GM21390 (cell line): ENCODE data around the gene CS.
A peak's percentile ranks its signal among the peaks of the same experiment; 100 is the strongest.
"Not testable (repeated sequence)": the region's sequence is repeated elsewhere in the genome, so short reads cannot be mapped to it uniquely, and the experiment has no call there.

ENCODE experiments used
- ATAC-seq: cut with Tn5 transposase; IDR thresholded peaks from one replicate; pipeline ENCODE4 v1.9.1; 2021; ENCODE audit not compliant: unreplicated experiment

CS gene

DNA sequence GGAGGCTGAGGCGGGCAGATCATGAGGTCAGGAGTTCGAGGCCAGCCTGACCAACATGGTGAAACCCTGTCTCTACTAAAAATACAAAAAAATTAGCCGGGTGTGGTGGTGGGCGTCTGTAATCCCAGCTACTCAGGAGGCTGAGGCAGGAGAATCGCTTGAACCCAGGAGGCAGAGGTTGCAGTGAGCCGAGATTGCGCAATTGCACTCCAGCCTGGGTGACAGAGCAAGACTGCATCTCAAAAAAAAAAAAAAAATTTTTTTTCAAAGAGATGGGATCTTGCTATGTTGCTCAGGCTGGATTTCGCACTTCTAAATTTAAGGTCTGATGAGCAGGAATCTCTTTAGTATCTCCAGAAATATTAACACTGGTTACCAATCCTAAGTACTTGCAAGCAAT is 21.5 kb upstream of the CS start:
- not testable (repeated sequence) for ATAC-seq

DNA sequence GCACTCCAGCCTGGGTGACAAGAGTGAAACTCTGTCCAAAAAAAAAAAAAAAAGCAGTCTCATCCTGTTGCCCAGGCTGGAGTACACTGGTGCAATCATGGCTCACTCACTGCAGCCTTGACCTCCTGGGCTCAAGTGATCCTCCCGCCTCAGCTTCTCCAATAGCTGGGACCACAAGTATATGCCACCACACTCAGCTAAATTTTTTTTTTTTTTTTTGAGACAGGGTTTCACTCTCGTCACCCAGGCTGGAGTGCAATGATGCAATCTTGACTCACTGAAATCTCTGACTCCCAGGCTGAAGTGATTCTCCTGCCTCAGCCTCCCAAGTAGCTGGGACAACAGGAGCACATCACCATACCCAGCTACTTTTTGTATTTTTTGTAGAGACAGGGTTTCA is 20.9 kb upstream of the CS start:
- no peak for ATAC-seq

DNA sequence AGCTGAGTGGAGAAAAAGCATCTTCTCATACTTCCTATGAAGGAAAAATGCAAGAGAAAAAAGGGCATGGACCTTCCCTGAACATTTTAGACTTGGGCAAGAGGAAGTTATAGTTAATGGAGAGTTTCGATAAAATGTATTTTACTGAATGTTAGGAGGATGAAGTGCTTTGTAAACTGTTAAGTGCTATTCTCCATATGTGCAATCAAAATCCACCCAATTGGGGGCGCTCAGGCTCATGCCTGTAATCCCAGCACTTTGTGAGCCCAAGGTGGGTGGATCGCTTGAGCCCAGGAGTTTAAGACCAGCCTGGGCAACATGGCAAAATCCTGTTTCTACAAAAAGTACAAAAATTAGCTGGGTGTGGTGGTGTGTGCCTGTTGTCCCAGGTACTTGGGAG is 17.5 kb upstream of the CS start:
- ATAC-seq, result no peak

DNA sequence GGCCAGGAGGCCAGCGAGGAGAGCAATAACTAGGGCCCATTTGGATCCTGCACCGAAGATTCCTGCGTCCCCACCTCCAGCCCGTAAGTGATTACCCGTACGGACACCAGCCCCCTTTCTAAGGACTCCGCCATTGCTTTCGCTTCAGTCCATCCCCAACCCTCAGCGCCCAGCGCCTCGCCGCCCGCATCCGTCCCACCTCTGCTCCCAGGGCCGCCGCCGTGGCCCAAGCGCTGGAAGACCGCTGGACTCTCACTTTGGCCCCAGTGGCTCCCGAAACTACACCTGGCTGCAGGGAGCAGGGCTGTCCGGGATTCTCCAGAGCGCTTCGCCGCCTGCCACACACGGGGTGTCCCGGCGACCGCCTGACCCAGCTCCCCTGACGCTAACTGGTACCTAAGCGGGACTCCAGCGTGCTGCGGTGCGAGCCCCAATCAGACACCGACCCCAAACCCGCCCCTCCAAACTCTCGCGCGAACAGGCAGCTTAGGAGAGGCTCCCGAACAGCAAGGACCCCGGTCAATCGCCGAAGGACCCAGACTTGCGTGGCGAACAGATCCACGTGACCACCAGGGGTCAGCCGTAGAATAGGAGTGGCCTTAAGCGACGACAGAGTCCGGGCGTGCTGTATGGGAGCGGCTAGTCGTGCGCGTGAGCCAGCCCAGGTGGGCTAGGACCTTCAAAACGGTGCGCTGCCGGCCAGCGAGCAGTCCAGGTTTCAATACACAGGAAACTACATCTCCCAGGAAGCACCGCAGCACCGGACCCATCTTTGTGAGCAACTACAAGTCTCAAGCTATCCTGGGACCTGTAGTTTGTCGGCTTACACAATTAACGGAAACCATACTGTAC is 15.7 kb upstream of the CS start, which contains the start of gene CNPY2:
Gene CNPY2, minus strand, starts transcription at position 367 of the 852 bp plus-strand sequence. CDS start 771 bp downstream, outside the sequence.
- peak; percentile 94 for ATAC-seq

DNA sequence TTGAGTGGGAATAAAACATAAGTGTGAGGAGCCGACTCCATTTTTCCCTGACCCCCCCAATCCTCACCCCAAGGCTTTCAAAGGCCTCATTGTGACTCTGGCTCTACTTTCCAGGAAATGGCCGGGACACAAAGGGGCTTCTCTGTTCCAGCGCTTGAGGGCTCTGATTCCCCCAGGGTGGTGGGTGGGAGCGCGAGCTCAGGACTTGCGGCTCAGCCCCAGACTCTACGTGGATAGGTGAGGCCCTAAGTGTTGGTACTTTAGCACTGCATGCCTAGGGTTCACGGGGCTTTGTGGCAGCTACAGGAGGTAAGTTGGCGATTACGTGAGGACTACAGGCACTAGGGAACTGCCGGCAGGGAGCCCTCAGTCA is 15.1 kb upstream of the CS start:
- no peak for ATAC-seq

DNA sequence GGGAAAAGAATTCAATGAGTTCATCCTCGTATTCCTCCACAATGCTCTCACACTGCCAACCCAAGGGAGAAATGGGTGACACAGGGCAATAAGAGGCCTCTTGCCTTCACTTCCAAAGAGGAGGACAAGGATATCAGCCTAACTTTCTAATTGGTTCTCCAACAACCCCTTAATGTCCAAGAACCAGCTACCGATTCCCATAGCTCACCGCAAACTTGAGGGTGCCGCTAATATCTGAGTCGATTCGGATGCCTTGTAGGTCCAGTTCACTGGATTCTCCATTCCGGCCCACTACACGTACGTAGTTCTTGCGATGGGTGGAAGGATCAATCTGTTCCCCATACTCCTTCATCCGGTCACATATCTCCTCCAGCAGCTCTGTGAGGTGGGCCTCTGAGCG is 10.9 kb upstream of the CS start:
- ATAC-seq, result no peak

DNA sequence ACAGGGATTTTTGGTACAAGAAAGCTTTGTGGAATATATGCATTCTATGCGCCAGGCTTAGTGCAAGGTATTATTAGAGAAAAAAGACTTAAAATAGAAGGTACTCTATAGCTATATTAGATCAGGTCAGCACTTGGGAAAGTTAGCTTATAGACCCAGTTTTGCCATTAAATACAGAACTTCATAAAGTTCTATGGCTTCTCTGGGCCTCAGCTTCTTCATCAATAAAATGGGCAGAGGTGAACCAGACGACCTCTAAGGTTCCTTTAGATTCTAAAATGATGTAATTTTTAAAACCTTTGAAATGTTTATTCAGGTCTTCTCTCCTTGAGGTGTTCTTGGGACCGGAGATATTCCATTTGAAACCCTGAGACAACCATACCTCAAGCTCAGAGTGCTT is 8.6 kb upstream of the CS start:
- no peak for ATAC-seq

DNA sequence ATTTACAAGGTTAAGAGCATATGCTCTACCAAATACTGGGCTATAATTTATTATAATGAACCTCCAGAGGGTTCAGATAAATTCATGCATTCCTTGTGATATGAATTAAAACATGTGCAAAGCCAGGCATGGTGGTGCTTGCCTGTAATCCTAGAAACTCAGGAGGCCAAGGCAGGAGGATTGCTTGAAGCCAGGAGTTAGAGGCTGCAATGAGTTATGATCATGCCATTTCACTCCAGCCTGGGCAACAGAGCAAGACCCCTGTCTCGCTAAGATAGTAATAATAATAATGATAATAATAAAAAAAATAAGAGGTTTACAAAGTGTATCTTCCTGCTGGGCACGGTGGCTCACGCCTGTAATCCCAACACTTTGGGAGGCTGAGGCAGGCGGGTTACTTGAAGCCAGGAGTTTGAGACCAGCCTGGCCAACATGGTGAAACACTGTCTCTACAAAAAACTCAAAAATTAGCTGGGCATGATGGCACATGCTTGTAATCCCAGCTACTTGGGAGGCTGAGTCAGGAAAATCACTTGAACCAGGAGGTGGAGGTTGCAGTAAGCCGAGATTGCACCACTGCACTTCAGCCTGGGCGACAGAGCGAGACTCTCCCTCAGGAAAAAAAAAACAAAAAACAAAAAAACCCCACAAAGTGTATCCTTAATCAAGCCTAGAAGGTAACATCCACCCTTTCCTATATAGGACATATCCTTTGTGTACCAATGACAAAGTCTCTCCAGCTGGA is 7.3 kb upstream of the CS start:
- ATAC-seq, result no peak

DNA sequence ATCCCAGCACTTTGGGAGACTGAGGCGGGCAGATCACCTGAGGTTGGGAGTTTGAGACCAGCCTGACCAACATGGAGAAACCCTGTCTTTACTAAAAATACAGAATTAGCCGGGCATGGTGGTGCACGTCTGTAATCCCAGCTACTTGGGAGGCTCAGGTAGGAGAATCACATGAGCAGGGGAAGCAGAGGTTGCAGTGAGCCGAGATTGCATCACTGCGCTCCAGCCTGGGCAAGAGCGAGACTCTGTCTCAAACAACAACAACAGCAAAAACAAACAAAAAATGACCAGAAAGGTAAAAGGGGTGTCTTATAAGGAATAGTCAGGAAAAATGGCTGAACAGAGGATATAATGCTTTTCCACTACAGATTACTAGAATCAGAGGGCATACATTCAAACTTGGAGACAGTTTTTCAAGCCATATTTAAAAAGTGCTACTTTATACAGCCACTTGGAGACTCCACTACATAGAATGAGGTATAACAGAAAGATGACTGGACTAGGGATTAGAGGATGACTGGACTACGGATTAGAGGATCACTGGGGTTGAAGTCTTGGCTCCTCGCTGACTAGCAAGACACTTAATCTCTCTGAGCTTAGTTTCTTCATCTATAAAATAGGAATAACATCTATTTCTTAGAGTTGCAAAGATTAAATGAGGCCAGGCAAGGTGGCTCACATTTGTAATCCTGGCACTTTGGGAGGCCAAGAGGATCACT is 4.9 kb upstream of the CS start:
- no peak for ATAC-seq

DNA sequence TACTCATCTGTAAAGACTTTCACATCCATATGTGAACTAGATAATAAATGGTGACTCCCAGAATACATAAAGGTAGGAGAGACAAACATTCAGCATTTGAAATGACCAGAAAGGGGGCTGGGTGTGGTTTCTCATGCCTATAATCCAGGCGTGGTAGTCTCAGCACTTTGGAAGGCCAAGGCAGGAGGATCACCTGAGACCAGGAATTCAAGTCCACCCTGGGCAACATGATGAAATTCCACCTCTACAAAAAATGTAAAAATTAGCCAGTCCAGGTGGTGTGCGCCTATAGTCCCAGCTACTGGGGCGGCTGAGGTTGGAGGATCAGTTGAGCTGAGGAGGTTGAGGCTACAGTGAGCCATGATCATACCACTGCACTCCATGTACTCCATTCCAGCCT is 4.1 kb upstream of the CS start:
- ATAC-seq, result no peak

DNA sequence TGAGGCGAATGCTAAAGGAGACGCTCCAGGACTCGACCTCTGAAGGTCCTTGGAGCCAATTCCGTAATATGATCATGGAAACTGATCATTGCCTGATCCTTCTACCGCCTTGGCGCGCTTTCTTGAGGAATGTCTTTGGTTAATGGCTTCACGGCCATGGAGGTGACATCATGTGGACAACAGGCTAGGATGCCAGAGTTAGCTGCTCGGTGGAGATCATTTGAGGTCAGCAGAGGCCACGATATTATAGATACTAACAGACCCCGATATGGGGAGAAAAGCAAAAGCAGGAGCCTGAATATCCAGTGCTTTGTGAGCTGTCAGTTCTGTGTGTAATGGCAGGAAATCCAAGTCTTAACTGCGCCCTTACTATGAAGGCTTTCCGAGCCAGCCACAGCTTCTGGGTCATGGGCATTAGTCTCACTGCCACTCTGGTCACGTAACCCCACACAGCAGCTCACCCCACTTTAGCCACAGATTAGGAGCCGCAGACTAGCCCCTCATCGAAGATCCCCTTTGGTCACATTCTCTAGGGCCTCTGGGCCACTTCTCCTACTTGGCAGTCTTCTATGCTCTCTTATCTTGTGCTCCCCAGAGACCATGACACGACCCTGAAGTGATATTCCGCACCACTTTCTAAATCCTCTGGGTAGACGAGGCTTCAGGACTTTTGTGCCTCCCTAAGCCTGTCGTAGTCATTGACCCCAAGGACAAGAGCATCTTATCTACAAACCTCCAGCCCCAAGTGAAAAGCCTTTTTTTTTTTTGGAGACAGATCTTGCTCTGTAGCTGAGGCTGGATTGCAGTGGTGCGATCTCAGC is 724 bp upstream of the CS start:
- ATAC-seq, result no peak

DNA sequence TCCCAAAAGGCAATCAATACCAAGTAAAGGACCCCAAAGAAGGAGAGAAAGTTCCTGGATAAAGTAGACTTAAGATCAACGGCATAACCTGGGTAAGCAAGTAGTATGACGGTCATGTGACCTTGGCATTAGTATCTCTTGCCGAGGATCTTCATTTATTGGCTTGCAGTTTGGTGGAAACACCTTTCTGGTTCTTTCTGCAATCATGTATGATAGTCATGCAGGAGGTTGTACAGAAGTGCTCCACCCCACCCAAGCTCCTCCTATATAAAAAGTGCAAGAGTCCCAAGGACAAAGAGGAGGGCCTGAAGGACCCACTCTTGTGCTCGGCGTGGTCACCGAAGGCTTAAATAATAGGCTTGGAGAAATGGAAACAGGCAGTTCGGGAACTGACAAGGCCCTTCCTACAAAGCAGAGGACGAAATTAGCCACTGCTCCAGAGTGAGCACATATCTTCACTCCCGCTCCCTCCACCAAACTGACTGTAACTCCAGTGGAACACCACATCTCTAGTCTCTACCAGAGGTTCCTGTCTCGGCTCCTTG is 750 bp downstream of the CS start:
- no peak for ATAC-seq

DNA sequence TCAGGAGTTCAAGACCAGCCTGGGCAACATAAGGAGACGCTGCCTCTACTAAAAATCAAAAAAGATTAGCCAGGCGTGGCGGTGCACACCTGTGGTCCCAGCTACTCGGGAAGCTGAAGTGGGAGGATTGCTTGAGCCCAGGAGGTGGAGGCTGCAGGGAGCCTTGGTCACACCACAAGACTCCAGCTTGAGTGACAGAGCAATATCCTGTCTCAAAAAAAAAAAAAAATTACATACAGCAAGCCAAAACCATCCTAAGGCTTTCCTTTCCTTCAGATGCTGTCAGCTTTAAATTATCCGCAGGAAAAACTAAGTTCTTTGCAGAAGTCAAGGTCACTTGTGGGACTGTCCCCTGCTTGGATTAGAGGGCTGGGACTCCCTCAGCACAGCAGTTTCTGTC is 1.3 kb downstream of the CS start:
- ATAC-seq, result no peak

DNA sequence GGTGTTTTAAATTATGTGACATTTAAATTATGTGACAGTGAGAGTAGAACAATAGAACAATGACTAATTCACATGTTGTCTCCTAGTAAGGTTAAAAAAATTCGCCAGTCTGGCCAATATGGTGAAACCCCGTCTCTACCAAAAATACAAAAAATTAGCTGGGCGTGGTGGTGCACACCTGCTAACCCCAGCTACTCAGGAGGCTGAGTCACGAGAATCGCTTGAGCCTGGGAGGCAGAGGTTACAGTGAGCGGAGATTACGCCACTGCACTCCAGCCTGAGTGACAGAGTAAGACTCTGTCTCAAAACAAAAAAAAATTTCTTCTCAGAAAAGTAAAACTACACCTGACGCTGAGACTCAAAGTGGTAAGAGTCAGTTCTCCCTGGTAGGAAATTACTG is 2.7 kb downstream of the CS start:
- ATAC-seq, result no peak

DNA sequence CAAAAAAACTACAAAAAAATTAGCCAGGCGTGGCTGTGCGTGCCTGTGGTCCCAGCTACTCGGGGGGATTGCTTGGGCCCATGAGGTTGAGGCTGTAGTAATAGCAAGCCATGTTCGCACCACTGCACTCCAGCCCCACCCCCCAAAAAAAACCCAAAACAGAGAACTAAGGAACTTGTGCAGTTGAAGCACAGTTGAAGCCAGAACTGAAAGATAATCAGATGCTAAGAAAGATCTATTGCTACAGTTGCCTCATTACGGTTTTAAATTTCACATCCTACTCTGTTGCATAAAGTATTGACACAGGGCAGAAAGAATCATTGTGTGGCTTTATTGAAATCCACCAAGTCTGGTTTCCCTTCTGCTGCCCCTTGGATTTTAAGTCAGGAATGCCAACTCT is 3.8 kb downstream of the CS start:
- ATAC-seq, result no peak

DNA sequence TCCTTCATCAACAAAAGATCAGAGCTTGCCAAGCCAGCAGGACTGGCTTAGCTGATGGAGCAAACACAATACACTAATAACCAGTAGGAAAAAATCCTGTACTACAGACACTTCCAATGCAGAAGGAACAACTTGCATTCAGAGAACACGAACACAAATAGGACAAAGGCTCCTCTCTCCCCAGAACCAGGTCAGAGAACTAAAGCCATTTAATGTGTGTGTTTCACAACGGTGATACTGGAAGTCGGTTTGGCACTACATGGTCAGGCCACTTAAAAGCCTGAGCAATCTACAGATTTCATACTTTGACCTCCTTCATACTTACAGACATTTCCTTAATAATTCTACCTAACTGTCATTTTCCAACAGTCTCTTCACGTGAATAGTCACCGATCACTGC is 6.3 kb downstream of the CS start:
- ATAC-seq, result no peak

DNA sequence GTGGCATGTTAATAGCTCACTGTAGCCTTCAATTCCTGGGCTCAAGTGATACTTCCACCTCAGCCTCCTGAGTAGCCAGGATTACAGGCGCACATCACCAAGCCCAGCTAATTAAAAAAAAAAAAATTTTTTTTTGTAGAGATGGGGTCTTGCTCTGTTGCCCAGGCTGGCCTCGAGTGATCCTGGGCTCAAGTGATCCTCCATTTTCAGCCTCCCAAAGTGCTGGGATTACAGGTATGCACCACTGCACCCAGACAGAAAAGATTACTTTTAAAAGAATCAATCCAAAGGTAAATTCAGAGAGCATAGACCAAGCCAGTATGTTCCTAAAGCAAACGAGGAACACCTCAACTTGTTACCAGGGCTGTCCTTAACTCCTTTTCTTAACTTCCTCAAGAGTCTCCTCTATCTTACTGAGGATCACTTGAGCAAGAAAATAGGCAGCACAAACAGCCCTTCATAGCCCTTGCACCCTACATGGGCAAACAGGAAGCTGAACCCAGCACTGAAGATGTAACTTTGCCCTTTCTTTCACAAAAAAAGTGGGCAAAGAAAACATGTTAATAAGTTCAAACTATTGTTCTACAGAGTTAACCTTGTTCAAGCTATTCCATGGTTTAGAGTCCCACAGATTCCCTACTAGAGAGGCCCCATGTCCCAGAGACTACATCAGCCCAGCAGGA is 11.3 kb downstream of the CS start:
- ATAC-seq, result no peak

DNA sequence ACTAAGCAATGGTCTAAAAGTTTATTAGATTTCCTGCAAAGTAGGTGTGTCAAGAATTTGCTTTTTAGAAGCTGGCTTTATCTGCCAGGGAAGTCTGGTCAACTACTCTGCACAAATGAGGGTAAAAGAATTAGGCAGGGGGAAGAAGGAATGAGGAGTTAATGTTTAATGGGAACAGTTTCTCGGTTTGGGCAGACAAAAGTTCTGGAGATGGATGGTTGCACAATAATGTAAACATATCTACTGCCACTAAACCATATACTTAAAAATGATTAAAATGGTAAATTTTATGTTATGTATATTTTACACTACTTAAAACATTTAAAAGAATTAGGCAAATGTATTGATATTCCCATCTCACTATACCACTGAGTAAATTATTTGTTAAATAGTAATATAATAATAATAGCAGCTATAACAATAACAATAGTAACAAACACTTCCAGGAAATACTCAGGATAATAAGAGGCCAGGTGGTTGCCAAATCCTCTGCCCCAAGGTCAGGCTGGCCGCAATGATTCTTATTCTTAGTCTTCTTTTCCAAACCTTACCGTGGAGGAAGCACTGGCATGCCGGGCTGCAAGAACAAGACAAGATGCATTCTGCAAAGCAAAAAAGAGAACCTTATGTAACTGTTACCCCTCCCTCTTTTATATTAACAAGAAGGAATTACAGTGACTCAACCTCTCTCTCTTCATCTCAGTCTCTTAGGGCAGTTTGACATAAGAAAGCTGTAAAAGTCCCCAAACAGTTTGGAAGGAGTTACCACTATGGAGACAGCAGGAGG is 13.9 kb downstream of the CS start:
- no peak for ATAC-seq

DNA sequence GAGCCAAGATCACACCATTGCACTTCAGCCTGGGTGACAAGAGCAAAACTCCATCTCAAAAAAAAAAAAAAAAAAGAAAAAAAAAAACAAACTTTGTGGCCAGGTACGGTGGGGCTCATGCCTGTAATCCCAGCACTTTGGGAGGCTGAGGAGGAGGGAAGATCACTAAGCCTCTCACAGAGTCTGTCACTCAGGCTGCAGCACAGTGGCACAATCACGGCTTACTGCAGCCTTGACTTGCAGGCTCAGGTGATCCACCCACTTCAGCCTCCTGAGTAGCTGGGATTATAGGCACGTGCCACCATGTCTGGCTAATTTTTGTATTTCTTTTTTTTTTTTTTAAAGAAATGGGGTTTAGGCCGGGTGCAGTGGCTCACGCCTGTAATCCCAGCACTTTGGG is 15.9 kb downstream of the CS start:
- not testable (repeated sequence) for ATAC-seq
